Epithelial cell of umbilical artery (primary cell): ENCODE measurements around the gene ROPN1L. TPM values are rescaled to one million over a fixed set of nuclear protein-coding genes. Genes with fewer than 3 reads are reported as not detected.

Source experiments
- total RNA-seq: library from RNA; depleted of rRNA; stranded (reverse); fragments of >200 nt; gene quantifications from 2 replicates; pipeline ENCODE4 v1.2.3, GENCODE V29; 2014

Gene ROPN1L
- total RNA-seq, result 0.30 and 0.32 TPM in 2 replicates

DNA sequence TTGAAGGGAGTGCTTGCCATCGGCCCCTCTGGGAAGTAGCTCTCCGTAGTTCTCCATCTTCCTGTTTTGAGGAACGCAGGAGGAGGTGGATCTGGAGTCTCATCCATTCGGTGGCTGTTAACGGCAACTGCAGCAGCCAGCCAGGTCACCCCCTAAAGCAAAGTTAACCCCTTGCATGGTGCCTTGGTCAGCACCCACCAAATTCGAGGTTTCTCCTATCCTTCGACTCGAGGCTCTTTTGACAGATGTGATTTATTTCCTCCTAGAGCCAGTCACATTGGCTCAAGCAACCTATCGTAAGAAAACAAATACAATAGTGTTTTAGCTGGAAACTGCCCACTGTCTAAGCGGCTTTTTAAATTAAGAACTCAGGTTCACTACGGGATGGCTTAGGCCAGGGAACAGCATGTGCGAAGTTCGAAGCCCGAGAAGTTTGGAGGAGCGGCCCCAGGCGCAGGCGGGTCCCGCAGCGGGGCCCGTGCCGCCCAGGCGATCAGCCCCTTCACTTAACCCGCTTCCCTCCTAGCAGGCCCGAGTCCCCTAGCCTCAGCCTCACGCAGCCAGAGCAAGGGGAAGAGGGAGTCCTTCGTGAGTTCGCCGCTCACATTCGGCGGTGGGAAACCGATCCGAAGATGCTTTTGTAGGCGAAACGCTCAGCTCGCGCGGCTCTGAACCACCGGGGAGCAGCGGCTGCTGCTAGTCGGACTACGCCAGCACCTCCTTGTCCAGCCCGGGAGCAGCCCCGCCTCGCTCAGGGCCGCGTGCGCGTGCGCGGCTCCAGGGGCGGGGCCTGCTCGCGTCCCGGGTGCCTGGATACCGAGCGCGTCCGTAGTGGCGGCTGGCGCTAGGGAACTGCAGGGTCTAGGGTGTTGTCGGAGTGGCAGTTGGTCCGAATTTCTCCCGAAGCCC lies at the start of gene ROPN1L:
Gene ROPN1L, plus strand, starts transcription at position 797 of the 909 bp plus-strand sequence. CDS start 289 bp downstream, outside the sequence.

Other genes with a start within 250 kb of the ROPN1L start
- gene ATPSCKMT, start 192.0 kb upstream of the ROPN1L start, total RNA-seq, result 20.5 and 33.9 TPM in 2 replicates
- 700 and 920 TPM in 2 replicates for gene CCT5, start 191.6 kb upstream of the ROPN1L start, total RNA-seq
- 3.6 and 4.7 TPM in 2 replicates for gene CMBL, start 134.0 kb upstream of the ROPN1L start, total RNA-seq
- 36.7 and 88.3 TPM in 2 replicates for gene MARCHF6, start 88.2 kb upstream of the ROPN1L start, total RNA-seq
- 3.2 and 7.4 TPM in 2 replicates for gene ANKRD33B, start 122.2 kb downstream of the ROPN1L start, total RNA-seq